DMS79 treated with DMSO at 0.1 percent for 48 hours (cell line): ENCODE results near the gene DDX17.
"Not testable (repeated sequence)": the region's sequence is repeated elsewhere in the genome, so short reads cannot be mapped to it uniquely, and the experiment has no call there.

Source experiments
- DNase-seq: peaks from one replicate; lab custom pipeline; 2025; lab: John Stamatoyannopoulos, UW

DDX17 gene

DNA sequence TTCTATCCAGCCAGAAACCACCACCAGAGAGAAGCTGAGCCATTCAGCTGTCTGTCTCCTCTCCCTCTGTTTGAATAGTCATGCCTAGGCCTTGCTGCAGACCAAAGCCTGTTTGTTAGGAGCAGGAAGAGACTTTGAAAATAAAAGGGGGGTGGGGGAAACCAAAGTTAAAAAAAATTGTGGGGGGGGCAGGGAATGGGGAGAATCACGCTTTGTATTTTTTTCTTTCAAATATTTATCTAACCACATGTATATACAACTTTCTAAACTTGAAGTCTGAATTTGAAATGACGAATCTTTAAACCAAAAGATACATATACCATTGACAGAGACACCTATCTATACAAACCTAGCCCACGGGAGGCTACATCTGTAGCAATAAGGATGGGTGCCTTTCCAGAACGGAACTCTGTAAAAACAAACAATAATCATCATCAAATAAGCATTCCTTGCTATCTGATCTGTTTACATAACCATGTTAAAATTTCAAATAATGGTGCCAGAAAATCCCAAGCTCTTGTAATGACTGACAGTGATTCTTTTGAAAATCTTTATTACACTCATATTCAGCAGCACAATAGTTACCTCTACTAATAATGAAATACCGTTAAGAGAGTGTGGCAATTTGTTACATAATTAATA is 14.3 kb downstream of the DDX17 start:
- no peak for DNase-seq

DNA sequence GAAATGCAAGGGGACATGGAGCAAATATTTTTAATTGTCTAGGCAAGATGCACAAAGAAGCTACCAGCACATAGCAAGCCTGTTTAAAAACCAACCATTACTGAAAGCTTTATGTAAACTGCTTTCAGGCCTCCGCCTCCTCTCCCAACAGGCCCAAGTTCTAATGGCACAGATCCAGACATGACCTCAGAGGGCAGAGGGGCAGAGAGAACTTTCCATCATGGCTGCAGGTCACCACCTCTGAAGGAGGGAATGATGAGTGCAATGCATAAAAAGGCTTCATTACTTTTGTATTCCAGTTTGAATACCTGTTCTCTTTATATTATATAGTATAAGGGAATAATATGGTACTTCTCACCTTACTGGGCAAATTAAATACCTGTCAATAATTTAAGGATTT is 15.2 kb downstream of the DDX17 start:
- no peak for DNase-seq

DNA sequence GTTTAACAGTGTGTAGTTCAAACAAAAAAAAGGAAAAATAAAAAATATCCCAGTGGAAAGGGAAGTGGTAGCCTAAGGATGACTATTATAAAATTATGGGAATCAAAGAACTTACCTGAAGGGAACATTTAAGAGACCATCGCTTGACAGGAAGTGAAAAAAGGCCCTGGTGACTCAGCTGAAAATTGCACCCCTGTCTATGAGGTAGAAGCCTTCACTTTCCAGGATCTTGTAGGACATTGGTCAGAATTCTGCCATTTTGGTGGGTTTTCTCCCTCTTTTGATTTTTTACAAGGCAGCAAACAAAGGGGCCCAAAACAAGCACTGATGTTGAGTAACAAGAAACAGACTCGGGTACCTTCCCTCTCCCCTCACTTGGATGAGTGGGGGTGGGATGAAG is 15.6 kb downstream of the DDX17 start:
- DNase-seq: no peak

DNA sequence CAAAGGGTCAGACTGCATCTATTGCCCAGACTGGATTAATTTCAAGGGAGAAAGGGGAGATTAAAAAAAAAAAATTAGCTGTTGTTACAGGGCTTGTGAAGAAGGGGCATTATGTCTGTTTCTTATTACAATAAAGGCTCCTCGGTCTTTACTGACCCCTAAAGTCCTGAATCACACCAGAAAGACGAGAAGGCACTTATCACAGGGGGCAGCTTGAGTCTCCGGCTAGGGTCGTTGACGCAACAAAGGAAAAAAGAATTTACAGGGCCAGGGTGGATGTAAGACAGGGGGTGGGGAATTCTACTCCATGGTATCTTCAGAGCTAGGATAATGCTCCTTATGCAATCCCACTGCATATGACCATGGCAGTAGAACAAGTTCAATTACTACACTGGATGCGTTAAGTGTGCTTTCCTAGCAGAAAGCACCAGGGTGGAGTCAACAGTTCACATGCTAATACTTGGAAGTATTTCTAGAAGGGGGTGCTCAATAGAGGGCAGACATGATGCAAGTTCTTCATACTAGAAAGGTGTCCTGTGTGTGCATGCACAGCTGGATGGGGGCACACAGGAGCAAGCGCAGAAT is 16.5 kb downstream of the DDX17 start:
- no peak for DNase-seq

DNA sequence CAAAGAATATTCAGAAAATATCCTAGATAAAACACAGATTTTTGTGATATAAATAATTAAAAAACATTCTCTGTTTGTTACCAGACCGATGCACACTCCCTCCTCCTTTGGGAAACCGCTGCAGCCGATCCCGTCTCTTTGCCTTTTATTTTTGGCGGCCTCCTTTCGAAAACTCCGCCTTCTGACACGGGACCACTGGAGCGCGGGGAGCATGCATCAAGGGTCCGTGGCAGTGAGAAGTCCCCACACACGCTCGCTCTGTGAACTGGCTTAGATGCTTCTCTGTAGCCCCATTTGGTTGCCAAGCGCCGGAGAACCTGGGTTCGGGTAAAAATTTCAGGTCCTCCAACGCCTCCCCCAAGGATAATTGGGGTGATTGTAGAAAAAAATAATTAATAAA is 17.0 kb downstream of the DDX17 start:
- DNase-seq: no peak

DNA sequence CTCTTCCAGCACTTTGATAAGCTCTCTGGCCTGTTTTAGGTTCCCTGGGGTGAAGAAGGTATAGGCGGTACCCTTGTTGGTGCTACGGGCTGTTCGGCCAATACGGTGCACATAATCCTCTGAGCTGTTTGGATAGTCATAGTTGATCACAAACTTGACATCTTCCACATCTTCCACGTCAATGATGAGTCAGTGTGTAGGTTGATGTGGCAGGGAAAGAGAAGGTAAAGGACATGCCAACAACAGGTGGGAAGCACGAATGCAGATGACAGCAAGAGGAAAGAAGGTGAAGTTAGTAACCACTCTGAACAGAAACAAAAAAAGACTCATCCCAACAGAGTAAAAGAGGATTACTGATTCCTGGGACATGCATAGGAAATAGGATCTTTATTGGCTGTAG is 18.2 kb downstream of the DDX17 start:
- no peak for DNase-seq

DNA sequence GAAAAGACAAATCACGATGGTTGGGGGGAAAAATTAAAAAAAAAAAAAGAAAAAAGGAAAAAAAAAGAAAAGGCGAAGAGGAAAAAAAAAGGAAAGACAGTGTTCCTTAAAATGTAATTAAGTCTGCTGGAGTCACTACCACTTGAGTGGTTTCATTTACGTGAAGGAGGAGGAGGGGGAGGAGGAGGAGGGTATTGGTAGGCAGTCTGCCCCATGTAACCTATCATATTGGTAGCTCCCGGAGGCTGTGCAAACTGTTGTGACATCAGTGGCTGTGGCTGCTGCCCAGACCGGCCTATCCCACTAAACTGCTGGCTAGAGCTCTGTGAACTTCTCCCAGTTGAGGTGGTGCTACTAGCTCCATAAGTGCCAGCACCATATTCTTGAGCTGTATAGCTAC is 20.3 kb downstream of the DDX17 start:
- no peak for DNase-seq

DNA sequence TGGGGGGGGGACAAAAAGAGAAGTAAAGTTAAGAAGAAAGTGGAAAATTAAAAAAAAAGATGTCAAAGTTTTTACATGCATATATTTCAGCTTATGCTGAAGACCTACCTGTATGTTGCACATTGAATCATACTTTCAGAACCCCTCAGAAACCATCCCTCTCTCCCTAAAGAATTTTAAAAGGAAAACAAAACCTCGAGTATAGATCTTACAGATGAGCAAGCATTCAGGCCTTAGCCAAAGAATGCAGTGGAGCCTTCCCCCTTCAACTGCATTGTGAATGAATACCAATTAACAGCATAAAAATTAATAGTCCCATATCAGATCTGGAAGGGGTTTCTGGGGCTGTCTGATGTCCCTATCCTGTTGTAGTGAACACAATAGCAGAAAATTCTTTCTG is 21.9 kb downstream of the DDX17 start:
- no peak for DNase-seq

DNA sequence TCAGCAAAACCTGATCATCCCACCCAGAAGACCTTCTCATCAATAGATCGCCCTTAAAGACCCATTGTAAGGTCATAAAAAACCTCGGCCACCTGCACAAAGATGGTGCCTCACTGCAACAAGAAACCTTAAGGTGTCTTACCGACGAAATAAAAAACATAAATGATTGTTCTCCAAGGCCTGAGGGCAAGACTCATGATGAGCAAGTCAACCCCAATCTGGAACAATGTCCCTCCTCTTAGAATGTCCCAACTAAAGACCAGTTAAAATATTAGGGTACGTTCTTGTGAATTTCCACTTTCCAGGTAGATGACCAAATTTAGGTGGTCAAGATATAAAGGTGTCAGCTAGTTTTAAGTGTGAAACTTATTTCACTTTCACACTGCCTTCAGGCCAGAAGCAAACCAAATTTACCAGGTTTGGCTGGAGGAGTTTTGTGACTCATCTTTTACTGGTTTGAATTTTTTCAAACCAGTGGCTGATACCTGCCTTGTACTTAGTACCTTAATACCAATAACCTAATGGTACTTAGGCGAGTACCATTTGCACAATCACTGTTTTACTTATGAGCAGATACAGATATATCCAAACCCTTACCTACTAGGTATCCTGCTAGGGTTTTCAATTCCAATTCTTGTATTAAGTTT is 23.3 kb downstream of the DDX17 start:
- DNase-seq: no peak

DNA sequence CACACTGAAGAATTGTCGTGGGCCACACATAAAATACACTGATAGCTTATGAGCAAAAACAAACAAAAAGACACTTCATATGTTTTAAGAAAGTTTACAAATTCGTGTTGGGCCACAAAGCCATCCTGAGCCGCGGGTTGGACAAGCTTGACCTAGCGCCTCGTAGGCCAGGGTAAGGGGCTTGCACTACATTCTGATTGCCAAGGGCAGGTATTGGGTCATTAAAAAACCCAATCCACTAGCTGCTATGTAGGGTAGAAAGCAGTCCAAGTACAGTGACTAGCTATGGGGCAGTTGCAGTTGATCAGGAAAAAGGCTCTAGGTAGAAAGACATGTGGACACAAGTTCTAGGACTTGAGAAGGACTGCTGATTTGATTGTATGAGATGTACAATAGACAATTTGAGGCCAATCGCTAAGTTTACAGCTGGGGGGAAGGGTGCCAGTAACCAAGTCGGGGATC is 24.2 kb downstream of the DDX17 start:
- DNase-seq: no peak

DNA sequence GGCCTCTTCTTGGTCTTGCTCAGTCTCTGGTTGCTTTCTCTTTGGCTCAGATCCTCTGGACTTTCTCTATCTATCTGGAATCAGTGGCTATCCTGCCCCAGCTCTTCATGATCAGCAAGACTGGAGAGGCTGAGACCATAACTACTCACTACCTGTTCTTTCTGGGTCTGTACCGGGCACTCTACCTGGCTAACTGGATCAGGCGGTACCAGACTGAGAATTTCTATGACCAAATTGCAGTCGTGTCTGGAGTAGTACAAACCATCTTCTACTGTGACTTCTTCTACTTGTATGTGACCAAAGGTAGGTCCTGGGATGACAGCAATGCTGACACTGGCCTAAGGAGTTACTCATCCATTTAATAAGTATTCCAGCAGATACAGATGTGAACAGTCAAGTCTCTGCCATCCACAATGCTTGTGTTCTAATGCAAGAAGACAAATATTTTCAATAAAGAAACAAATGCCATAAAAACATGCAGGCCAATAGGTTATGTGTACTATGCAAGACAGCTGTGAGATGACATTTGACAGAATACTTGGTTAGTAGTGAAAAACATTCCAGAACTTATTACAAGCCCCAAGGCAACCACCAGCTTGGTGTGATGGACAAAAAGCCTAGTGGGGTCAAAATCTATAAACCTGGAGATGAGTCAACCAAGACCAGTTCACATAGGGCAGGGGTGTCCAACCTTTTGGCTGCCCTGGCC is 24.8 kb downstream of the DDX17 start:
- no peak for DNase-seq

DNA sequence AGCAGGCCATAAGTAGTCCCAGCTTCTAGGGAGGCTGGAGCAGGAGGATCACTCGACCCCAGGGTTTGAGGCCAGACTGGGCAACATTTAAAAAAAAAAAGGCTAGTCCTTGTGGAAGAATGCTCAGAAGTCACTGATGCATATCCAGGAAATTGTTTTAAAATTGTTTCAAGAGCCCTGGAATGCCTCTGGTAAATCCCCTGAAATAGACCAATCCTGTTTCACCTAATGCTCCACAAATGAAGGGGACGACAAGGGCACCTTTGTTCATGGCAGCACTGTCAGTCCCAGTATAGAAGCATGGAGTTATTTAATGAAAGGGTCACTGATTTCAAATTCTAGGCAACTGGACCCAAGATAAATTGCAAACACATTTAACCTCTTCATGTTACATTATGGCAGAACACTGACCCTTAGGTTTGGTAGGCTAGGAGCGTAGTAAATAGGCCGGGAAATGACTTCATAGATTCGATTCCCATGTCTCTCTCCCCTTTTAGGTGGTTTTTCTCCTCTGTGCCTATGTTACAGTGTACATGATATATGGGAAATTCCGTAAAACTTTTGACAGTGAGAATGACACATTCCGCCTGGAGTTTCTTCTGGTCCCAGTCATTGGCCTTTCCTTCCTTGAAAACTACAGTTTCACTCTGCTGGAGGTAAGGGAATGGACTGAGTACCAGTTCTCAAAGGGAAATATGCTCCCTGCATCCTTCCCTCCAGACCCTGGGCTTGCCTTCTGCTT is 26.8 kb downstream of the DDX17 start:
- DNase-seq: no peak

DNA sequence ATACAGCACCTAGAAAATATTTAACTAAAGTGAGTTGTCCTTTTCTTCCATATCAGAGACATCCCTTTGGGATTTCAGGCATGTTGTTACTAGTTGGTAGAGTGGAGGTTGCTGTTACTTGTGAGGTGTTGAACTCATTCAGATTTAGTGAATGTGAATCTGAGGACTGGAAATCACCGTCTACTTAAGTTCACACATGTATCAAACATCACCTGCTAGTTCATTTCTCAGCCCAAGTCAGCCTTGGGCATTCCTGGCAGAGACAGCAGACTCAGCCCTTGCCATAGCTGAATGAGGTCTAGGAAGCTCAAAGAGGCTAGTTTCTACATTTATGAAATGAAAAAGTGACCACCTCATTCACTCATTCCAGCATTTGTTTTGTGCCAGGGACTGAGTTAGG is 28.5 kb downstream of the DDX17 start:
- no peak for DNase-seq

DNA sequence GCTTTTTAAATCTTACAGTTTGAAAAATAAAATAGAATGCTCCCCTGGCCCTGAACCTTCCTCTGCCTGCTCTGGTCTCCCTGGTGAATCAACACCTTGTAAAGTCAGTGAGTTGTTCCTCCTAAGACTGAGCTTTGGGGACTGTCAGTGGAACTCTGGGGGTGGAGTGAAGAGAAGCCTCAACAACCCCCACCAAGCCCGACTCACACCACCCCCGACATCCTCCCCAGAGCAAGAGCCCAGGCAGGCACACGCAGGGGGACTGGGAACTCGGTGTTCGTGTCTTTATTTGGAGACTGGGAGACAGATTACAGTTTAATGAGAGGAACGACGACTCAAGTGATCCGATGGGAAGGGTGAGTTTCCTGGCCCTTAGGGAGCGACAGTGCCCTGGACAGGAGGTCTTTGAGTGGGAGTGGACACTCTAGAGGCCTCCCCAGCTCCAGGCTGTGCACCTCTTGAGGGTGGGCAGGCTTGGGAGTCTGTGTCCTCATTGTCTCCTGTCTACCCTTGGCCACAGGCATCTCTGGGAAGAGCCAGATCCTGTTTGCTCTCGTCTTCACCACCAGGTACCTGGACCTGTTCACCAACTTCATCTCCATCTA is 32.0 kb downstream of the DDX17 start:
- no peak for DNase-seq

DNA sequence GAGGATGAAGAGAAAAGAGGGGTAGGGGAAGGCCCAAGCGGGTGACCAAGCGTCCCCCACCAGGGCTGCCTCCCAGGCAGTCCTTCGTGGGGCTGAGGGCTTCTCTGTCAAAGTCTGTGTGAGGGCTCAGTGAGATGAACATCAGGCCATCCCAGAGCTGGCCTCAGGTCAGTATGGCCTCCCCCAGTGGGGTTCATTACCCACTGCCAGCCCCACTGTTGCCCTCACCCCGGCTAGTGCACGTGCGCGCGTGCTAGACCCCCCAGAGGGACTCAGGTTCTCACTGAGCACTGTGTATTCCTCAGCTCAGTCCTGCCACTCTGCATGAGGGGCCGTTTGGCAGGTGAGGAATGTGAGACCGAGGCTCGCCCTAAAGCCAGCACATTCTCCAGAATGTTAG is 34.9 kb downstream of the DDX17 start:
- no peak for DNase-seq

DNA sequence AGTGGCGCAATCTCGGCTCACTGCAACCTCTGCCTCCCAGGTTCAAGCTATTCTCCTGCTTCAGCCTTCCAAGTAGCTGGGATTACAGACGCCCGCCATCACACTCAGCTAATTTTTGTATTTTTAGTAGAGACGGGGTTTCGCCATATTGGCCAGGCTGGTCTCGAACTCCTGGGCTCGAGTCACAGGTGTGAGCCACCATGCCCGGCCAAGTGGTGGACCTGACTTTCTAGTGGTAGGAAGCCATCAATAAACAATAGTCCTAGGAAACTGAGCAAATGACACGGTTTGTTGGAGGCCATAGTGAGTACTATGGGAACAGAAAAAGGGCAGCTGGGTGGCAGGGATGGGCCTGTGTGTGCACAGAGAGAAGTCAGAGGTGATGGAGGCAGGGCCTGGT is 35.9 kb downstream of the DDX17 start:
- not testable (repeated sequence) for DNase-seq

DNA sequence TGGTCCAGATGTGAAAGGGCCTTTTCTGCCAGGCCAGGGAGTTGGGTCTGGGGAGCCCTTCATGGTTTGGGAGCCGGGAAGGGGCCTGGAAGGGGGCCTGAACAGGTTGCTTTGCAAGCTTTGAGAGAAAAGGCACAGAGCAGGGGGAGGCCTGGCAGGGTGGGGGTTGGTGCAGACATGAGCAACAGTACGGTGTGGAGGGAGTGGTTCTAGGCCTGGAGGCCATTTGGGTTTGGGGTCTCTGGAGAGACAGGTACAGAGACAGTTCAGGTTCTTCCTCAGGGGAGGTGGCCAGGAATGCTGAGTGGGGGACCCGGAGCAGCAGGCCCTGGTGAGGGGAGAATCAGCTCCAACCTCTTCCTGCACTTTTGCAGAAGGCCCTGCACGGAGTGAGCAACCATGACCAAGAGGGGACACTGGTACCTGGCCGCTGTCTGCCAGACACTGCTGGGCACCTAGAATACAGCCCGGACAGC is 36.8 kb downstream of the DDX17 start:
- DNase-seq: no peak

DNA sequence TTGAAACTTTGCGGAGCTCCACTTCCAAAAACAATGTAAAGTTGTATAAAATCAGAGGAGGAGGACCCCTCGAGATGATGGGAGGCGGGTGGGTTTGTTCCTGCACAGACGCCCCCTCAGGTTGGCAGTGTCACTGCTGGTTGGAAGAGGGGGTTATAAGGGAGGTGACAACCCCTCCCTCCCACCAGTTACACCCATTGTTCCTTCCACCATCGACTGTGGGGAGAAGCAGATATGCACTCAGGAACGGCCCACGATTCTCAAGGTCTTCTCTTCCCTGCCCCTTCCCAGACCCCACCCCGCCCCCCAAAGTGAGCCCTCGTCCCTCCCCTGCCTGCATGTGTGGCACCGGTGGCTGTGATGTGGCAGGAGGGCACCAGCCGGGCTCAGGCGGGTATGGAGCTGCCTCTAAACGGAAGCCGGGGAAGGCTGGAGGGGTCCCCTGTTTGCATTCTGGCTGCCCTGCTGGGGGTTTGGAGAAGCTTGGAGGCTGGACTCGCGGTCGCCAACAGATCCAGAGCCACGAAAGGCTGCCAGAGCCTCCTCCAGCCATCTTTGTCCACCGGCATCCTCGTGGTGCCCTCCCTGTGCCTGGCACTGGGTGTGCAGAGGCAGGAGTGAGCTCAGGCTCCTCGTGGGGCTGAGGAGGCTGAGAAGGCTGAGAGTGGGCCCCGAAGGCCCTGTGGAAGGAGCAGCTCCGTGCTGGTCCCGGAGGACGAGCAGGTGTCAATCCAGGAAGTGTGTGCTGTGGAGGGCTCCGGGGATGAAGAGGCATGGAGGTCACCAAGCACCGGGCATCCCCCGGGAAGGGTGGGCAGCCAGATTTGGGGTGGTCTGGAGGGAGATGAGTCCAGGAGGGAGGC is 37.4 kb downstream of the DDX17 start:
- no peak for DNase-seq

DNA sequence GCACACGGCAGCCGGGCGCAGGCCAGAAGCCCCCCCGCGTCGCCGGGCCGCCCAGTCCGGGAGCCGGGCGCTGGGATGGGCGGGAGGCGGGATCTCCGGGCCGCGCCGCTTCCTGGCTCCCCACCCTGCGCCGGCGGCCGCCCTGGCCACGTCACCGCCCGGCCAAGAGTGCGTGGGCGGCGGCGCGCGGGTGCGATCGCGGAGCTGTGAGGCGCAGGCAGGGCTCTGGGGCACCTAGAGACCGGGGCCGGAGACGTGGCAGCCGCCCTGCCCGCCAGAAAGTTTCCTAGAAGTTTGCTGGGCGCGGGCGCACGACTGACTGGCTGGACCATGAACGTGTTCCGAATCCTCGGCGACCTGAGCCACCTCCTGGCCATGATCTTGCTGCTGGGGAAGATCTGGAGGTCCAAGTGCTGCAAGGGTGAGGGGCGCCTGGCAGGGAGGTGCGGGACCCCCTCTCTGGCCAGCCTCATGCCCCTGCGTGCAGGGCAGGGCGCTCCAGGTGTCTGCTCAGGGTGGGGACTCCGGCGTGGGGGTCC is 38.1 kb downstream of the DDX17 start, which contains the start of gene KDELR3:
KDELR3 (plus strand) TSS at position 193 of the 539 bp plus-strand sequence; CDS start at position 331, 138 bp downstream.
- DNase-seq: no peak

DNA sequence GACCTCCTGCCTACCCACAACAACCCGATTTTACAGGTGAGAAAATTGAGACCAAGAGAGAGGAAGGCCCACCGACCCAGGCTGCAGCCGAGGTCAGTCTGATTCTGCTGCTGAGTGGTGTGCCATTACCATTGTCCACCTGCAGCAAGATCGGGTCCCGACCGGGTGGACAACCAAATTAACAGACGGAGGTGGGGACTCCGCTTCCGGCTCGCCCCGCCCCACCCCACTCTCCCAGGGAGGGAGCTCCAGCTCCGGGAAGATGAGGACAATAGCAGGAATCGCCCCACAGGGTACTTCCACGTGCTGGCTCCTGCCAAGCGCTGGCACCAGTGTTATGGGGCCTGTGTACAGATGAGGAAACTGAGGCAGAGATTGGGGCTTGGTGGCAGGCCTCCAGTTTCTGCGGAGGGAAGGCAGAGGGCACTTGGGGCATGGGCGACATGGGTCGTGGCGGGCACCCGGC is 38.6 kb downstream of the DDX17 start:
- no peak for DNase-seq
